Thoracic aorta (tissue), 2 donors: ENCODE results near the gene SAMD9L. TPM values are rescaled to one million over a fixed set of nuclear protein-coding genes. Genes with fewer than 3 reads are reported as not detected.
A peak's percentile ranks its signal among the peaks of the same experiment; 100 is the strongest.

Experiments
- ATAC-seq: fragments of 150-250 bp; one replicate; pipeline ENCODE4 v1.8.0; 2017; ENCODE audit warnings: low read depth; ENCODE audit not compliant: insufficient number of reproducible peaks, low FRiP score
- DNase-seq: peaks from one replicate; pipeline ENCODE4 v3.0.0-alpha.2; 2020; ENCODE audit warnings: low spot score
- H3K27ac ChIP-seq, 2 donors: fragments of 200-600 bp; sonication (generic); 1 replicate in 1 of 2; 2 replicates in 1 of 2; pipeline ENCODE4 v1.5.1; 2016; ENCODE audit warnings: mild to moderate bottlenecking in 2 of 2, moderate library complexity in 2 of 2
- H3K27me3 ChIP-seq: fragments of 200-600 bp; sonication (generic); replicated peaks from 2 replicates; pipeline ENCODE4 v1.6.0; 2016; ENCODE audit warnings: mild to moderate bottlenecking; ENCODE audit not compliant: insufficient read depth
- H3K36me3 ChIP-seq: fragments of 200-600 bp; sonication (generic); one replicate; pipeline ENCODE4 v1.5.1; 2016
- H3K4me1 ChIP-seq, 2 donors: fragments of 200-600 bp; sonication (generic); 1 replicate in 1 of 2; 2 replicates in 1 of 2; pipeline versions ENCODE4 v1.5.1 to v1.6.0; 2016; ENCODE audit warnings: low read depth in 2 of 2, mild to moderate bottlenecking in 1 of 2; ENCODE audit not compliant: control insufficient read depth in 1 of 2
- H3K4me3 ChIP-seq: fragments of 200-600 bp; sonication (generic); 2 replicates; pipeline ENCODE4 v1.5.1; 2016; ENCODE audit warnings: mild to moderate bottlenecking
- H3K9me3 ChIP-seq: fragments of 200-600 bp; sonication (generic); 2 replicates; pipeline ENCODE4 v1.5.1; 2016
- CTCF ChIP-seq: fragments of 200-600 bp; sonication (generic); IDR thresholded peaks from one replicate; pipeline ENCODE4 v1.5.1; 2019; ENCODE audit warnings: antibody characterized with exemption
- total RNA-seq, 2 donors: library from RNA; depleted of rRNA; stranded (reverse); fragments of >200 nt; gene quantifications; one replicate each; pipeline versions ENCODE4 v1.1.0 to v1.2.3, GENCODE V29; 2016

Gene SAMD9L
- total RNA-seq, 2 donors from 2014 or later, result 11.3 to 23.2 TPM

GRCh38 chr7:93119191-93119905 is 28.8 kb downstream of the SAMD9L start:
- no peaks in the 10 kb centered on the region for H3K9me3 ChIP-seq

GRCh38 chr7:93117852-93118530 is 30.2 kb downstream of the SAMD9L start, which contains the start of gene SAMD9:
TSS of gene SAMD9 (minus strand) at chr7:93117979. CDS start at chr7:93106097, 11,882 bp downstream.
- Histone ChIP-seq H3K27ac (peak within 1 kb of the TSS; percentile 21 to 40), H3K9me3 (no peaks in the 10 kb centered on the region), H3K4me1 (peaks cover 10 to 38% of the 10 kb centered on the region in 2 donors), H3K27me3 (no peaks in the 10 kb centered on the region), H3K4me3 (peak within 1 kb of the TSS; percentile 73), H3K36me3 (no peaks in the 10 kb centered on the region)
- TF ChIP-seq CTCF, result no peak
- DNase-seq (peak; percentile 15), ATAC-seq (peak; percentile 71)

More at GRCh38 chr7:93119191-93119905, 28.8 kb downstream of the SAMD9L start:
- Histone ChIP-seq H3K27ac (peak overlapping the region in 1 of 2 donors; percentile 21), H3K36me3 (no peaks in the 10 kb centered on the region), H3K27me3 (no peaks in the 10 kb centered on the region), H3K4me3 (peak overlapping the region; percentile 18), H3K4me1 (peaks cover 10 to 38% of the 10 kb centered on the region in 2 donors)
- ATAC-seq (no peak), DNase-seq (no peak)
- no peak for TF ChIP-seq CTCF

- H3K9me3 ChIP-seq, result peaks cover 3% of the 10 kb centered on the region
- TF ChIP-seq CTCF, result no peak
- peak overlapping the region; percentile 73 for H3K4me3 ChIP-seq
- peak overlapping the region; percentile 17 to 40 for H3K27ac ChIP-seq
- ATAC-seq (no peak), DNase-seq (no peak)
- no peaks in the 10 kb centered on the region for H3K36me3 ChIP-seq
- H3K27me3 ChIP-seq, result no peaks in the 10 kb centered on the region
- peaks cover 10 to 38% of the 10 kb centered on the region in 2 donors for H3K4me1 ChIP-seq
Measured at GRCh38 chr7:93117327-93117726, 30.9 kb downstream of the SAMD9L start.

- Histone ChIP-seq H3K27ac (no peak overlapping the region), H3K36me3 (no peaks in the 10 kb centered on the region), H3K4me1 (peaks cover 10 to 38% of the 10 kb centered on the region in 2 donors), H3K9me3 (peaks cover 11% of the 10 kb centered on the region), H3K4me3 (peak overlapping the region; percentile 7), H3K27me3 (no peaks in the 10 kb centered on the region)
- ATAC-seq (no peak), DNase-seq (no peak)
- TF ChIP-seq CTCF, result no peak
Measured at GRCh38 chr7:93115796-93116195, 32.4 kb downstream of the SAMD9L start.

GRCh38 chr7:93108003-93108402 is 40.2 kb downstream of the SAMD9L start:
- no peak overlapping the region for H3K27ac ChIP-seq
- no peaks in the 10 kb centered on the region for H3K4me1 ChIP-seq
- no peak for DNase-seq
- no peak for TF ChIP-seq CTCF
- H3K9me3 ChIP-seq, result peaks cover 86% of the 10 kb centered on the region
- no peak overlapping the region for H3K4me3 ChIP-seq
- no peak for ATAC-seq
- H3K36me3 ChIP-seq, result peaks cover 44% of the 10 kb centered on the region
- H3K27me3 ChIP-seq, result no peaks in the 10 kb centered on the region
